AG04450 (cell line): Measurements from ENCODE around the gene PTGFRN. TPM values are rescaled to one million over a fixed set of nuclear protein-coding genes. Genes with fewer than 3 reads are reported as not detected.

Experiments
- CTCF ChIA-PET: fragments of 300-600, 350-600 bp; formaldehyde crosslinking; extraction: SDS; loops from one replicate; lab custom pipeline; 2022; ENCODE audit warnings: antibody characterized with exemption, inconsistent platforms; lab: Charles Lee
- POLR2A ChIA-PET: fragments of 350-600 bp; formaldehyde crosslinking; extraction: SDS; loops from one replicate; lab custom pipeline; 2021; ENCODE audit warnings: antibody characterized with exemption, inconsistent platforms; lab: Yijun Ruan, JAX
- DNase-seq: peaks from one replicate; pipeline ENCODE4 v3.0.0-alpha.2; 2011; ENCODE audit warnings: low read depth, low spot score
- H3K27ac ChIP-seq: one replicate; pipeline ENCODE4 v1.5.1; 2012; ENCODE audit warnings: low read depth, low read length, control low read depth
- H3K27me3 ChIP-seq: one replicate; pipeline ENCODE4 v1.6.0; 2012; ENCODE audit warnings: low read length; ENCODE audit not compliant: control insufficient read depth, insufficient read depth
- H3K4me3 ChIP-seq: 2 replicates; pipeline ENCODE4 v1.5.1; 2011; ENCODE audit warnings: mild to moderate bottlenecking, low read depth, low read length, control low read depth
- H3K9me3 ChIP-seq: 2 replicates; pipeline ENCODE4 v1.5.1; 2012; ENCODE audit warnings: low read length; ENCODE audit not compliant: control insufficient read depth, insufficient read depth
- polyA plus RNA-seq: library from polyadenylated mRNA; depleted of rRNA; stranded (reverse); fragments of >200 nt; gene quantifications from 2 replicates; pipeline ENCODE4 v1.2.3, GENCODE V29; 2011
- TF ChIP-seq, protein P1 (sequence below): IDR thresholded peaks from 2 replicates; pipeline ENCODE4 v1.5.1; 2011; ENCODE audit warnings: low read depth, low read length, control low read depth, inconsistent platforms

Gene PTGFRN
- polyA plus RNA-seq, 1 experiment = 0.46 TPM

DNA sequence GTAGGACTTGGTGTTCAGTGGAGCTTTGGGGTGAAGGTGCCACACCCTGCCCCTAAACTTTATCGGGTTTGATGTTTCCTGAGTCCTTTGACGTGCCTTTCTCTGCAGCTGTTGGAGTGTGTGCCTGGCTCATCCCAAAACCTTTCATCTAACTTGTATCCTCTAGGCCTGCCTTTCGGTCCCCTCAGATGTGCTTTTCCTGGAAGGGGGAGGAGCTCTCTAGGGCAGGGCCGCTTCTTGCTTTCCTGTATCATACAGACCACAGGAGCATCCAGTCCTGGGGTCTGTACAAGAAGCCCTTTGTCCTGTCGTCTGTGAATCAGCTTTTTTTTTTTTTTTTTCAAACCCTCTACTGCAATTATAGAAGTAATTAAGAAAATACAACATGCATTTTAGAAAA, 35.7 kb downstream of the PTGFRN start:
- Histone ChIP-seq H3K9me3 (no peaks in the 10 kb centered on the region), H3K27ac (no peak overlapping the region), H3K4me3 (no peak overlapping the region), H3K27me3 (no peaks in the 10 kb centered on the region)
- TF ChIP-seq, protein P1, sequence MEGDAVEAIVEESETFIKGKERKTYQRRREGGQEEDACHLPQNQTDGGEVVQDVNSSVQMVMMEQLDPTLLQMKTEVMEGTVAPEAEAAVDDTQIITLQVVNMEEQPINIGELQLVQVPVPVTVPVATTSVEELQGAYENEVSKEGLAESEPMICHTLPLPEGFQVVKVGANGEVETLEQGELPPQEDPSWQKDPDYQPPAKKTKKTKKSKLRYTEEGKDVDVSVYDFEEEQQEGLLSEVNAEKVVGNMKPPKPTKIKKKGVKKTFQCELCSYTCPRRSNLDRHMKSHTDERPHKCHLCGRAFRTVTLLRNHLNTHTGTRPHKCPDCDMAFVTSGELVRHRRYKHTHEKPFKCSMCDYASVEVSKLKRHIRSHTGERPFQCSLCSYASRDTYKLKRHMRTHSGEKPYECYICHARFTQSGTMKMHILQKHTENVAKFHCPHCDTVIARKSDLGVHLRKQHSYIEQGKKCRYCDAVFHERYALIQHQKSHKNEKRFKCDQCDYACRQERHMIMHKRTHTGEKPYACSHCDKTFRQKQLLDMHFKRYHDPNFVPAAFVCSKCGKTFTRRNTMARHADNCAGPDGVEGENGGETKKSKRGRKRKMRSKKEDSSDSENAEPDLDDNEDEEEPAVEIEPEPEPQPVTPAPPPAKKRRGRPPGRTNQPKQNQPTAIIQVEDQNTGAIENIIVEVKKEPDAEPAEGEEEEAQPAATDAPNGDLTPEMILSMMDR = no peak
- ChIA-PET POLR2A (no interaction called here), CTCF (no interaction called here)
- DNase-seq = no peak

DNA sequence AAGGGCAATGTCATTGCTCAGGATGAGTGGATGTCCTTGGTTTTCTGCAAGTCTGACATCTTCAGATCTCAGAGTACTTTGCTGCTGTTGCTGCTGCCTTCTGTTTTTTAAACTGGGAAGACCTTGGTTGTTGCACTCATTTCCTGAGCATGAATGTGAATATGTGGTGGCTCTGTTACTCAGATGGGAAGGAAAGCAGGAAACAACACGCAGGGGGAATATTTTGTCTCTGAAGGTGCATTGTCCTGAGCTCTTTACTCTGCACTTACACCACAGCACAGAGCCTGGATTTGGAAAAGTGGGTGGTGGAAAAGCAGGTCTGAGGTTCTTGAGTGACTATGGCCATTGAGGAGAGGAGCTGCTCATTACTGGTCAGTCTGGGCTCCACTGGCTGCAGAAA, 36.3 kb downstream of the PTGFRN start:
- POLR2A ChIA-PET = no interaction called here
- no peak overlapping the region for H3K4me3 ChIP-seq
- no peak overlapping the region for H3K27ac ChIP-seq
- TF ChIP-seq, protein P1 = no peak
- CTCF ChIA-PET = no interaction called here
- DNase-seq = no peak
- no peaks in the 10 kb centered on the region for H3K9me3 ChIP-seq
- no peaks in the 10 kb centered on the region for H3K27me3 ChIP-seq

DNA sequence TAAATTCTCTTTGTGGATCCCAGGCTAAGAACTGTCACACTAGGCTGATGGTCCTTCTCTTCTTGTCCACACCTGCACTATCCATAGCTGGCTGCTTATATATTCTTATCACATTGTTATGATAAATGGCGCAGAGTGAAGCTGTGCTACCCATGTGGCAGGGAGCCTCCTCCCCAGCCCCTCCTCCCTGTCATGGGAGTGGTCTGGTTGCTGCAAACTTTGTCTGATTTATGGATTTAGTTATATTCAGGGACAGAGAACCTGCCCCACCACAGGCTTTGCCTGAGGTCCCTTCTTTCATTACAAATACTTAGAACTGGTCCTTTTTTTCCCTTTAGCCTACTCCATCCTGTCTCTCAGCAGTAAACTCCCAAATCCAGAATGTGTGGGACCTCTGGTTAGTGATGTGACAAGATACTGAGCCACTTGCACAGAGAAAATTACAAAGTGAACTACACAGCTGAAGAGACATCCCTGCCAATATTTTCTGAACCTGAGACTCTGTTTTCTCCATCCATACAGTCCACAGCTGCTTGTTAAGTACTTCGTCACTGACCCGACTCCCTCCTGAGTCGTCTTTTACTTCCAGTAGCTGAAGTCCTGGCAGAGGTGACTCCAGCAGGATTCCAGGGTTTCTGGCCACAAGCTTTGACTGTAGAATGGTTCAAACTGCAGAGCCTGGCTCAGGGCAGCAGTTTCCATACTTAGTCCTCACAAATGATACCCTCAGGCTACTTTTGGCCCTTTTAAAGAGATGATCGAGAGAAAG, 37.6 kb downstream of the PTGFRN start:
- TF ChIP-seq, protein P1 = no peak
- Histone ChIP-seq H3K27me3 (no peaks in the 10 kb centered on the region), H3K9me3 (no peaks in the 10 kb centered on the region), H3K27ac (no peak overlapping the region), H3K4me3 (no peak overlapping the region)
- CTCF ChIA-PET = interaction anchor here (0.7 kb wide), 1 partner anchor 224 kb away, joined by 3 read pairs; no protein-coding TSS in a partner anchor
- POLR2A ChIA-PET = no interaction called here
- no peak for DNase-seq

DNA sequence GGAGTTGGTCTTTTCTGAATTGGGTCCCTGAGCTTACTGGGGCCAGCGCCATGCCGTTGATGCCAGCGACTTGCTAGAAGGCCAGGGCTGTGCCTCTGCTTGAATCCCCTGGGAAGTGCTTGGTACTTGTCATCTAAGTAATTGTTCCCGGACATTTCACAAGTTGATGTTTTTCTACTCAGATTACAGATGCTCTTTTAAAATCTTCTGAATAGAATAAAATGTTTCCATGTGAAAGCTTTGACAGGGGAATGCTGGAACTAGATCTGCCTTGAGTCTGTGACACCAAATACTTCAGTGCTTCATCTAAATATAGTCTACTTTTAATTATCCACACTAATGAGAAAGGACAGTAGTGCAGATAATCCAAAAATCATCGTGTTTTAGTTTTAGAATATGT, 38.3 kb downstream of the PTGFRN start:
- TF ChIP-seq, protein P1 = no peak
- no peak for DNase-seq
- ChIA-PET CTCF (interaction anchor here (0.7 kb wide), 1 partner anchor 225 kb away, joined by 3 read pairs; no protein-coding TSS in a partner anchor), POLR2A (no interaction called here)
- H3K4me3 ChIP-seq = no peak overlapping the region
- H3K27ac ChIP-seq = no peak overlapping the region
- no peaks in the 10 kb centered on the region for H3K9me3 ChIP-seq
- H3K27me3 ChIP-seq = no peaks in the 10 kb centered on the region

DNA sequence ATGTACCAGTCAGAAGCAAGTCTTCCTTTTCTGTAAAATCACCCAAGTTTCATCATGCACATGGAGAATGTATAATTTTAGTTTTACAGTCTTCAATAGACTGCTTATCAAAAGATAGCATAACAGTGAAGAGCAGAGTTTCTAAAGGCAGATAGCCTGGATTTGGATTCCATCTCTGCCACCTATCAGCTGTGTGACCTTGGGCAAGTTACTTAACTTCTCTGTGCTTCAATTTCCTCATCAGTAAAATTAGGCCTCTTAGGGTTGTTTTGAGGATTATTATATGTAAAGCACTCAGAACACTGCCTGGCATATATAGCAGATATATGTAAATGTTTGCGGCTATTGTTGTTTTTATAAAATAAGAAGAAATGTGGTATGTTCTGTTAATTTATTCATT, 38.9 kb downstream of the PTGFRN start:
- no peak overlapping the region for H3K4me3 ChIP-seq
- no peak overlapping the region for H3K27ac ChIP-seq
- no peaks in the 10 kb centered on the region for H3K9me3 ChIP-seq
- ChIA-PET CTCF (no interaction called here), POLR2A (no interaction called here)
- H3K27me3 ChIP-seq = no peaks in the 10 kb centered on the region
- no peak for DNase-seq
- TF ChIP-seq, protein P1 = no peak
